Ishikawa (cell line): ENCODE data around the gene ZNF221.

Experiments used
- CEBPB ChIP-seq: IDR thresholded peaks from 2 replicates; pipeline ENCODE4 v1.6.1; 2012
- CREB1 ChIP-seq: IDR thresholded peaks from 2 replicates; pipeline ENCODE4 v1.6.1; 2012; ENCODE audit warnings: low read depth
- EGR1 ChIP-seq: IDR thresholded peaks from 2 replicates; pipeline ENCODE4 v1.6.1; 2012
- EP300 ChIP-seq: IDR thresholded peaks from 2 replicates; pipeline ENCODE4 v1.6.1; 2012; ENCODE audit warnings: borderline replicate concordance
- FOXM1 ChIP-seq: IDR thresholded peaks from 2 replicates; pipeline ENCODE4 v1.6.1; 2012; ENCODE audit warnings: low read depth, borderline replicate concordance
- NFIC ChIP-seq: IDR thresholded peaks from 2 replicates; pipeline ENCODE4 v1.6.1; 2012
- RAD21 ChIP-seq: IDR thresholded peaks from 2 replicates; pipeline ENCODE4 v1.6.1; 2012; ENCODE audit warnings: low read depth
- REST ChIP-seq: IDR thresholded peaks from 2 replicates; pipeline ENCODE4 v1.6.1; 2012; ENCODE audit warnings: low read depth, mild to moderate bottlenecking
- TAF1 ChIP-seq: IDR thresholded peaks from 2 replicates; pipeline ENCODE4 v1.6.1; 2012; ENCODE audit warnings: low read depth, mild to moderate bottlenecking
- TCF12 ChIP-seq: IDR thresholded peaks from 2 replicates; pipeline ENCODE4 v1.6.1; 2012; ENCODE audit warnings: low read depth
- TEAD4 ChIP-seq: IDR thresholded peaks from 2 replicates; pipeline ENCODE4 v1.6.1; 2012
- USF1 ChIP-seq: IDR thresholded peaks from 2 replicates; pipeline ENCODE4 v1.6.1; 2012
- YY1 ChIP-seq: IDR thresholded peaks from 2 replicates; pipeline ENCODE4 v1.6.1; 2012; ENCODE audit warnings: low read depth
- ZBTB7A ChIP-seq: IDR thresholded peaks from 2 replicates; pipeline ENCODE4 v1.6.1; 2012; ENCODE audit warnings: low read depth
- TF ChIP-seq, protein P1 (sequence below): IDR thresholded peaks from 2 replicates; pipeline ENCODE4 v1.6.1; 2012

Gene ZNF221

GRCh38 chr19:43976732-43977131 lies 25.7 kb downstream of the ZNF221 start:
- no peak for TF ChIP-seq YY1
- no peak for TF ChIP-seq EGR1
- TF ChIP-seq REST, result no peak
- no peak for TF ChIP-seq FOXM1
- TF ChIP-seq TEAD4, result no peak
- TF ChIP-seq RAD21, result no peak
- TF ChIP-seq, protein P1, sequence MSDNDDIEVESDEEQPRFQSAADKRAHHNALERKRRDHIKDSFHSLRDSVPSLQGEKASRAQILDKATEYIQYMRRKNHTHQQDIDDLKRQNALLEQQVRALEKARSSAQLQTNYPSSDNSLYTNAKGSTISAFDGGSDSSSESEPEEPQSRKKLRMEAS, result no peak
- TF ChIP-seq EP300, result no peak
- no peak for TF ChIP-seq CEBPB
- no peak for TF ChIP-seq USF1
- no peak for TF ChIP-seq ZBTB7A
- TF ChIP-seq CREB1, result no peak
- TF ChIP-seq TCF12, result no peak
- no peak for TF ChIP-seq NFIC
- no peak for TF ChIP-seq TAF1

GRCh38 chr19:43983544-43983911 lies 32.5 kb downstream of the ZNF221 start:
- TF ChIP-seq CEBPB, result no peak
- no peak for TF ChIP-seq ZBTB7A
- no peak for TF ChIP-seq RAD21
- TF ChIP-seq TEAD4, result no peak
- TF ChIP-seq USF1, result no peak
- TF ChIP-seq NFIC, result no peak
- no peak for TF ChIP-seq YY1
- no peak for TF ChIP-seq TCF12
- no peak for TF ChIP-seq FOXM1
- no peak for TF ChIP-seq CREB1
- TF ChIP-seq EP300, result no peak
- TF ChIP-seq REST, result no peak
- no peak for TF ChIP-seq EGR1
- TF ChIP-seq, protein P1, result no peak
- TF ChIP-seq TAF1, result no peak

GRCh38 chr19:43983912-43984686 lies 33.1 kb downstream of the ZNF221 start, which contains the start of gene ZNF155:
Gene ZNF155 (plus strand): TSS chr19:43984188. CDS start chr19:43988544, 4,356 bp downstream.
- peak; percentile 51; the same call in 1 of the 2 replicates for TF ChIP-seq TAF1
- 0 out of 2 replicates have a peak, but pooled peaks have one; percentile 9 for TF ChIP-seq USF1
- no peak for TF ChIP-seq ZBTB7A
- no peak for TF ChIP-seq CREB1
- TF ChIP-seq NFIC, result peak; percentile 79
- no peak for TF ChIP-seq FOXM1
- TF ChIP-seq TEAD4, result no peak
- no peak for TF ChIP-seq REST
- no peak for TF ChIP-seq EP300
- peak; percentile 27; the same call in 1 of the 2 replicates for TF ChIP-seq TCF12
- TF ChIP-seq YY1, result peak; percentile 74

DNA sequence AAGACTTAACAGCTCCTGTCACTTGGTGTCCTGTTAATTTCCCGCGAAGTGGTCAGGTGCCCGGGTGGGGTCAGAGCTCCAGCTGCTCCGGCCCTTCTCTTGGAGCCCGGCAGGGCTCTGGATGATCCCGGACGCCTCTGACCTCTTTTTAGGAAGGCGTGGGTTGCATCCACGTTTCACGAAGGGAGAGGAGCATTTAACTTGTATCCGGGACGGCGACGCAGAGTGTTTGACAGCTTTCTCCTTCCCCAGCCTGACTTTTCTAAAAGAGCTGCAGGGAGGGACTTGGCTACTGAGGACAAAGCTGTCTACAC lies 33.6 kb downstream of the ZNF221 start:
- no peak for TF ChIP-seq EP300
- no peak for TF ChIP-seq FOXM1
- no peak for TF ChIP-seq YY1
- TF ChIP-seq TEAD4, result no peak
- TF ChIP-seq ZBTB7A, result no peak
- TF ChIP-seq CEBPB, result no peak
- no peak for TF ChIP-seq RAD21
- TF ChIP-seq CREB1, result no peak
- TF ChIP-seq, protein P1, result no peak
- no peak for TF ChIP-seq USF1
